IMR-90 (cell line): Measurements from ENCODE around the gene XYLT2. TPM values are rescaled to one million over a fixed set of nuclear protein-coding genes. Genes with fewer than 3 reads are reported as not detected.

Experiments used
- CHD1 ChIP-seq: IDR thresholded peaks from 2 replicates; pipeline ENCODE4 v1.6.1; 2012; ENCODE audit warnings: low read depth, low read length, improper control_type of control experiment
- MAZ ChIP-seq: IDR thresholded peaks from 2 replicates; pipeline ENCODE4 v1.6.1; 2012; ENCODE audit warnings: low read depth, mild to moderate bottlenecking, low read length, improper control_type of control experiment, moderate library complexity, borderline replicate concordance
- NFE2L2 ChIP-seq: fragments of 150-350 bp; IDR thresholded peaks from 2 replicates; pipeline ENCODE4 v1.6.1; 2016; ENCODE audit warnings: low read depth, mild to moderate bottlenecking, low read length
- RAD21 ChIP-seq: IDR thresholded peaks from 2 replicates; pipeline ENCODE4 v1.6.1; 2012; ENCODE audit warnings: low read length, improper control_type of control experiment
- polyA plus RNA-seq, 3 experiments: library from polyadenylated mRNA; depleted of rRNA; stranded (reverse); fragments of >200 nt; gene quantifications; 2 replicates each; pipeline ENCODE4 v1.2.3, GENCODE V29; 2012; ENCODE audit warnings: low replicate concordance in 1 of 3
- total RNA-seq: library from RNA; depleted of rRNA; stranded (reverse); fragments of >200 nt; gene quantifications from 2 replicates; pipeline ENCODE4 v1.2.3, GENCODE V29; 2012

The XYLT2 gene
- total and polyA plus RNA-seq, 2 of the 4 experiments (the other 2 are of a cell fraction), result 27.7 to 31.9 TPM

DNA sequence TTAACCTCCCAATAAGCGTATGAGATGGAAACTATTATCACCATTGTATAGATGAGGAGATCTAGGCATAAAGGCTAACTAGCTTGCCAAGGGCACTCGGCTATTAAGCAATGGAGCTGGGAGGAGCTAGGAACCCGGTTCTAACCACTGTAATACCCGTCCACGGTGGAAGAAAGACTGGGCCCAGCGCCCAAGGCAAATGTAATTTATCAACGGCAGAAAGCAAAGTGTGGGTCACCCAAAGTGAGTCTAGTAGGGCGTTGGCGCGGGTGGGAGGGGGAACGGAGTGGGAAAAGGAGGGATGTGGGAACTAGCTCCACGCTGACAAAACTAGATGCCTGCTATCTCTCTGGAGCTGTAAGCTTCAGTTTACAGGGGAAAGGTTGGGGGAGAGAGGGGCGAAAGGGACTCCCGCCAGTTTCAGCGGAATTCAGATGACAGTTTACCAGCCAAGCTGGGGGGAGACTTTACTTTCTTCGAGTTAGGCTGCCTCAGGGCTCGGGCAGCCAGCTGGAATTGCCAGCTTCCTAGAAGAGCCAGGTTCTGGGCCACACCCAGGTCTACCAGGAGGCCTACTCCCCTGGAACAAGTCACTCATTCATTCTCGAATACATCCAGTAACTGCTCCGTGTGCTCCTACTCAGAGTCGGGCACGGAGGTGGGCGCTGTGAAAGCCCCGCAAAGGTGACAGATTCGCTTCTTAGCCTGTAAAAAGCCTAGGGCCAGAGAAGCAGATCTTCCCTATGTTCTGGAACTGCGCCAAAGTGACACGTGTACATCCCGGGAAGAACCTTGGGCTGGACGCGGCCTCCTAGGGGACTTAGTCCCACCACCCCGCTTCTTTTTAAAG, 50.6 kb downstream of the XYLT2 start (continued):
- TF ChIP-seq CHD1 (peak; percentile 82; the same call in 1 of the 2 replicates), NFE2L2 (no peak), MAZ (no peak), RAD21 (no peak)
